Measurements from ENCODE around the gene SUN3. TPM values are rescaled to one million over a fixed set of nuclear protein-coding genes. Genes with fewer than 3 reads are reported as not detected.

Gene SUN3
- total RNA-seq, 4 donors from 2014 or later, result not detected

DNA sequence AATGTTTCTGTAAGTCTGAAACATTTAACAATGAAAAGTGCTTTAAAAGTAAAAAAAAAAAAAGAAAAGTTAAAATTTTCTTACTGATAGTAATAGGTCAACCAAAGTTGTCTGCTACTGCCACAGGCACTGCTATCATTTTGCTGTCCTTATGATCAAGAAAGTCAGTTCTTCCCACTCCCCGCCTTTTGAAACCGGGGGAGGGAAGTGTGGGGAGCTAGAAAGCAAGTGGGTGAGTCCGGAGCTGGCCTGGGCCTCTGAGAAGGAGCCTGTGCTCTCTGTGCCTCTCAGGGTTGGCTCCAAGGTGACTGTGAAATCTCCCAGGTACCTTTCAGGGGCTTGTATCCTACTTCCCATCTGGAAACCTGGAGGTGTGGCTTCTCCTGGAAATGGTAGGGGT, 13.7 kb upstream of the SUN3 start:
- no peak overlapping the region for H3K27ac ChIP-seq
- H3K4me1 ChIP-seq, result no peaks in the 10 kb centered on the region
- H3K36me3 ChIP-seq, result no peaks in the 10 kb centered on the region
- no peaks in the 10 kb centered on the region for H3K27me3 ChIP-seq
- TF ChIP-seq, protein P1, sequence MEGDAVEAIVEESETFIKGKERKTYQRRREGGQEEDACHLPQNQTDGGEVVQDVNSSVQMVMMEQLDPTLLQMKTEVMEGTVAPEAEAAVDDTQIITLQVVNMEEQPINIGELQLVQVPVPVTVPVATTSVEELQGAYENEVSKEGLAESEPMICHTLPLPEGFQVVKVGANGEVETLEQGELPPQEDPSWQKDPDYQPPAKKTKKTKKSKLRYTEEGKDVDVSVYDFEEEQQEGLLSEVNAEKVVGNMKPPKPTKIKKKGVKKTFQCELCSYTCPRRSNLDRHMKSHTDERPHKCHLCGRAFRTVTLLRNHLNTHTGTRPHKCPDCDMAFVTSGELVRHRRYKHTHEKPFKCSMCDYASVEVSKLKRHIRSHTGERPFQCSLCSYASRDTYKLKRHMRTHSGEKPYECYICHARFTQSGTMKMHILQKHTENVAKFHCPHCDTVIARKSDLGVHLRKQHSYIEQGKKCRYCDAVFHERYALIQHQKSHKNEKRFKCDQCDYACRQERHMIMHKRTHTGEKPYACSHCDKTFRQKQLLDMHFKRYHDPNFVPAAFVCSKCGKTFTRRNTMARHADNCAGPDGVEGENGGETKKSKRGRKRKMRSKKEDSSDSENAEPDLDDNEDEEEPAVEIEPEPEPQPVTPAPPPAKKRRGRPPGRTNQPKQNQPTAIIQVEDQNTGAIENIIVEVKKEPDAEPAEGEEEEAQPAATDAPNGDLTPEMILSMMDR (IDR thresholded peaks at IDR 0.05 in 4 of 5, conservative IDR thresholded peaks at IDR 0.05 in 1 of 5), result no peak
- no peak for TF ChIP-seq POLR2A (IDR thresholded peaks at IDR 0.05)
- ATAC-seq, result no peak
- intact Hi-C loops (cut with DNase I; ENCODE audit: low total_unique reads) (no loop called here), in situ Hi-C loops (cut with MboI; ENCODE audit: low sequenced_read_pairs in 4 of 4) (no loop called here)
- DNase-seq, result no peak
- no peaks in the 10 kb centered on the region for H3K9me3 ChIP-seq
- H3K4me3 ChIP-seq, result no peak overlapping the region

- no peak for TF ChIP-seq POLR2A (IDR thresholded peaks at IDR 0.05)
- TF ChIP-seq, protein P1 (IDR thresholded peaks at IDR 0.05 in 4 of 5, conservative IDR thresholded peaks at IDR 0.05 in 1 of 5), result no peak
- Histone ChIP-seq H3K36me3 (no peaks in the 10 kb centered on the region), H3K27me3 (no peaks in the 10 kb centered on the region), H3K4me3 (no peak overlapping the region), H3K27ac (no peak overlapping the region), H3K4me1 (no peaks in the 10 kb centered on the region), H3K9me3 (no peaks in the 10 kb centered on the region)
- ATAC-seq (no peak), DNase-seq (no peak)
- intact Hi-C loops (cut with DNase I; ENCODE audit: low total_unique reads) (no loop called here), in situ Hi-C loops (cut with MboI; ENCODE audit: low sequenced_read_pairs in 4 of 4) (no loop called here)
These were observed 13.3 kb upstream of the SUN3 start for GRCh38 chr7:48042216-48042615.

DNA sequence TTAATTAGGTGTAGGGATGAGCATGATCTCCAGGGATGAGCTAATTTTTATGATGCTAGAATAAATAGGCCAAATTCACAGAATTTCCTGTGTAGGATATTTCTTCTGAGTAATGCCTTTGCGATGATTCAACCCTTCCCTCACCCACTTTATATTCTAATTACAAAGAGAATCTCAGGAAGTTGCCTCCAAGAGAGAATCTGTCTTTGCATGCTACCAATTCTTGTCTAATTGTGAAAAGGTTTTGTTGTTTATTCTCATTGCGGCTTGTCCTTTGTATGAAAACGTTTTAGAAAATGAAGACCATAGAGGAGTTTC, 12.7 kb upstream of the SUN3 start:
- in situ Hi-C loops (cut with MboI; ENCODE audit: low sequenced_read_pairs in 4 of 4), result no loop called here
- no peaks in the 10 kb centered on the region for H3K36me3 ChIP-seq
- no peaks in the 10 kb centered on the region for H3K4me1 ChIP-seq
- DNase-seq, result no peak
- H3K9me3 ChIP-seq, result no peaks in the 10 kb centered on the region
- peaks cover 0 to 2% (median 0%) of the 10 kb centered on the region in 3 donors for H3K27me3 ChIP-seq
- ATAC-seq, result no peak
- no peak overlapping the region for H3K27ac ChIP-seq
- intact Hi-C loops (cut with DNase I; ENCODE audit: low total_unique reads), result no loop called here
- TF ChIP-seq, protein P1 (IDR thresholded peaks at IDR 0.05 in 4 of 5, conservative IDR thresholded peaks at IDR 0.05 in 1 of 5), result no peak
- TF ChIP-seq POLR2A (IDR thresholded peaks at IDR 0.05), result no peak
- H3K4me3 ChIP-seq, result no peak overlapping the region

GRCh38 chr7:48040944-48041652, 12.2 kb upstream of the SUN3 start:
- ATAC-seq, result no peak
- H3K27me3 ChIP-seq, result peaks cover 0 to 6% (median 2%) of the 10 kb centered on the region in 3 donors
- DNase-seq, result no peak
- intact Hi-C loops (cut with DNase I; ENCODE audit: low total_unique reads), result no loop called here
- TF ChIP-seq, protein P1 (IDR thresholded peaks at IDR 0.05 in 4 of 5, conservative IDR thresholded peaks at IDR 0.05 in 1 of 5), result no peak
- no peak for TF ChIP-seq POLR2A (IDR thresholded peaks at IDR 0.05)
- no peaks in the 10 kb centered on the region for H3K9me3 ChIP-seq
- no peak overlapping the region for H3K4me3 ChIP-seq
- no peaks in the 10 kb centered on the region for H3K36me3 ChIP-seq
- H3K4me1 ChIP-seq, result peaks cover 1 to 2% of the 10 kb centered on the region in 2 donors
- H3K27ac ChIP-seq, result no peak overlapping the region
- in situ Hi-C loops (cut with MboI; ENCODE audit: low sequenced_read_pairs in 4 of 4), result no loop called here
